OCI-LY7 (cell line): Measurements from ENCODE around the gene TJP2. TPM values are rescaled to one million over a fixed set of nuclear protein-coding genes. Genes with fewer than 3 reads are reported as not detected.

Experiments used
- BruUV-seq: library from RNA; stranded (reverse); fragments of 400-500 nt; replicated peaks from 2 replicates; lab custom pipeline; 2021; lab: Mats Ljungman, UMichigan
- CTCF ChIA-PET: fragments of 300-600 bp; sonication (Branson Sonifier 250); formaldehyde crosslinking; loops from one replicate; lab custom pipeline; 2022; ENCODE audit warnings: antibody characterized with exemption; ENCODE audit not compliant: unreplicated experiment; lab: Charles Lee
- POLR2A ChIA-PET: fragments of 300-600 bp; sonication (Branson Sonifier 250); formaldehyde crosslinking; loops from one replicate; lab custom pipeline; 2022; ENCODE audit warnings: antibody characterized with exemption; lab: Charles Lee
- DNase-seq: peaks from one replicate; pipeline ENCODE4 v3.0.0-alpha.2; 2015; ENCODE audit warnings: low spot score
- H2AFZ ChIP-seq: fragments of 200-600 bp; sonication (generic), shearing (Covaris generic); 2 replicates; pipeline ENCODE4 v1.6.1; 2014; ENCODE audit warnings: mild to moderate bottlenecking, antibody characterized with exemption, low read length, moderate library complexity
- H3K27ac ChIP-seq: fragments of 200-600 bp; sonication (generic); 2 replicates; pipeline ENCODE4 v1.5.1; 2014; ENCODE audit warnings: mixed run types, low read depth, mild to moderate bottlenecking, moderate library complexity, low read length, inconsistent platforms; ENCODE audit not compliant: poor library complexity, severe bottlenecking
- H3K36me3 ChIP-seq: fragments of 200-600 bp; sonication (generic); 2 replicates; pipeline ENCODE4 v1.6.1; 2014; ENCODE audit warnings: mild to moderate bottlenecking, antibody characterized with exemption, low read length, moderate library complexity, mixed read lengths; ENCODE audit not compliant: insufficient read depth
- H3K4me1 ChIP-seq: fragments of 200-600 bp; sonication (generic); 2 replicates; pipeline ENCODE4 v1.5.1; 2014; ENCODE audit warnings: mild to moderate bottlenecking, low read length; ENCODE audit not compliant: insufficient read depth, poor library complexity, severe bottlenecking
- H3K4me2 ChIP-seq: fragments of 200-600 bp; sonication (generic); 2 replicates; pipeline ENCODE4 v1.6.1; 2014; ENCODE audit warnings: mild to moderate bottlenecking, low read length
- H3K4me3 ChIP-seq: fragments of 200-600 bp; sonication (generic); 2 replicates; pipeline ENCODE4 v1.5.1; 2014; ENCODE audit warnings: mild to moderate bottlenecking, low read depth, low read length; ENCODE audit not compliant: poor library complexity, severe bottlenecking
- H3K79me2 ChIP-seq: fragments of 200-600 bp; sonication (generic); 2 replicates; pipeline ENCODE4 v1.6.1; 2016; ENCODE audit warnings: low read depth, mild to moderate bottlenecking, low read length, moderate library complexity, mixed read lengths; ENCODE audit not compliant: insufficient read depth
- H3K9me2 ChIP-seq: fragments of 200-600 bp; sonication (generic); 2 replicates; pipeline ENCODE4 v1.6.1; 2016; ENCODE audit warnings: mild to moderate bottlenecking, low read length, mixed read lengths; ENCODE audit not compliant: insufficient read depth
- H3K9me3 ChIP-seq: fragments of 200-600 bp; sonication (generic); 2 replicates; pipeline ENCODE4 v1.6.1; 2014; ENCODE audit warnings: mild to moderate bottlenecking, mixed run types, low read length, mixed read lengths
- H4K20me1 ChIP-seq: fragments of 200-600 bp; sonication (generic); 2 replicates; pipeline ENCODE4 v1.6.1; 2014; ENCODE audit warnings: mild to moderate bottlenecking, antibody characterized with exemption, low read length, moderate library complexity, mixed read lengths; ENCODE audit not compliant: insufficient read depth
- EZH2phosphoT487 ChIP-seq: fragments of 200-600 bp; sonication (generic); IDR thresholded peaks from 2 replicates; pipeline ENCODE4 v1.6.1; 2018; ENCODE audit warnings: low read depth, borderline replicate concordance, mild to moderate bottlenecking, mixed run types, antibody characterized with exemption, low read length, moderate library complexity, mixed read lengths
- intact Hi-C: fragments of 100-400 bp; cut with micrococcal nuclease; formaldehyde crosslinking; loops from one replicate; pipeline ENCODE4 v1.10.0; 2022; ENCODE audit not compliant: unreplicated experiment
- total RNA-seq, 2 experiments: library from RNA; depleted of rRNA in 1 of 2; stranded (reverse); fragments of >200 nt in 1 of 2; shearing (Covaris generic) in 1 of 2; gene quantifications; 2 replicates each; pipeline ENCODE4 v1.2.3, GENCODE V29; 2014 to 2022
- TF ChIP-seq, protein P1 (sequence below): fragments of 200-600 bp; sonication (generic); conservative IDR thresholded peaks from 2 replicates; pipeline ENCODE4 v1.5.1; 2014; ENCODE audit warnings: mild to moderate bottlenecking, antibody characterized with exemption, low read length, moderate library complexity, mixed read lengths

Gene TJP2
- total RNA-seq, 2 experiments from 2014 or later = 15.1 to 18.0 TPM

DNA sequence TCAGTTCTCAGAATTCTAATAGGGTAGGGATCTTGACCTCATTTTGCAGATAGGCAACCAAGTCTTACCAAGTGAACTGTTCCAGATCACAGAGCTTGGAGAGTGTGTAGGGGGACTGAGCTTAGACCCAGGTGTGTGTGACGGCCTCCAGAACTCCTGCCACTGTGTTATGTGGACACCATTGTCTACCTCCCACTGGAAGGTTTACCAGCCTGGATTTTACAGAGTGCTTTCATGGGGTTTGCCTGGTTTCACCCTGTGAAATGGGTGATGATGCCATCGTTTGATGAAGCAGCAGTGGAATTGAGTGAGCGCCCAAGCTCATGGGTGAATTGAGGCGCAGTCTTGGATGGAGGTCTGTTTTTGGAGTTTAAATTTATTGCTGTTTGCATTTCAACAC is 23.6 kb downstream of the TJP2 start:
- intact Hi-C loops = no loop called here
- no peak for DNase-seq
- TF ChIP-seq, protein P1, sequence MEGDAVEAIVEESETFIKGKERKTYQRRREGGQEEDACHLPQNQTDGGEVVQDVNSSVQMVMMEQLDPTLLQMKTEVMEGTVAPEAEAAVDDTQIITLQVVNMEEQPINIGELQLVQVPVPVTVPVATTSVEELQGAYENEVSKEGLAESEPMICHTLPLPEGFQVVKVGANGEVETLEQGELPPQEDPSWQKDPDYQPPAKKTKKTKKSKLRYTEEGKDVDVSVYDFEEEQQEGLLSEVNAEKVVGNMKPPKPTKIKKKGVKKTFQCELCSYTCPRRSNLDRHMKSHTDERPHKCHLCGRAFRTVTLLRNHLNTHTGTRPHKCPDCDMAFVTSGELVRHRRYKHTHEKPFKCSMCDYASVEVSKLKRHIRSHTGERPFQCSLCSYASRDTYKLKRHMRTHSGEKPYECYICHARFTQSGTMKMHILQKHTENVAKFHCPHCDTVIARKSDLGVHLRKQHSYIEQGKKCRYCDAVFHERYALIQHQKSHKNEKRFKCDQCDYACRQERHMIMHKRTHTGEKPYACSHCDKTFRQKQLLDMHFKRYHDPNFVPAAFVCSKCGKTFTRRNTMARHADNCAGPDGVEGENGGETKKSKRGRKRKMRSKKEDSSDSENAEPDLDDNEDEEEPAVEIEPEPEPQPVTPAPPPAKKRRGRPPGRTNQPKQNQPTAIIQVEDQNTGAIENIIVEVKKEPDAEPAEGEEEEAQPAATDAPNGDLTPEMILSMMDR = no peak
- TF ChIP-seq EZH2phosphoT487 = no peak
- ChIA-PET CTCF (no interaction called here), POLR2A (no interaction called here)
- H4K20me1 ChIP-seq = no peaks in the 10 kb centered on the region
- peaks cover 28% of the 10 kb centered on the region for H3K4me1 ChIP-seq
- no TSS peak for BruUV-seq
- H3K4me2 ChIP-seq = no peak overlapping the region
- H3K79me2 ChIP-seq = no peaks in the 10 kb centered on the region
- no peak overlapping the region for H3K4me3 ChIP-seq
- no peaks in the 10 kb centered on the region for H3K36me3 ChIP-seq
- H3K9me3 ChIP-seq = no peaks in the 10 kb centered on the region
- no peak overlapping the region for H2AFZ ChIP-seq
- no peaks in the 10 kb centered on the region for H3K9me2 ChIP-seq
- H3K27ac ChIP-seq = no peak overlapping the region

- DNase-seq = no peak
- intact Hi-C loops = no loop called here
- TF ChIP-seq, protein P1 = no peak
- TF ChIP-seq EZH2phosphoT487 = no peak
- H3K4me1 ChIP-seq = peaks cover 18% of the 10 kb centered on the region
- H3K4me2 ChIP-seq = no peak overlapping the region
- no peaks in the 10 kb centered on the region for H4K20me1 ChIP-seq
- ChIA-PET CTCF (no interaction called here), POLR2A (no interaction called here)
- no TSS peak for BruUV-seq
- no peaks in the 10 kb centered on the region for H3K79me2 ChIP-seq
- no peak overlapping the region for H2AFZ ChIP-seq
- no peaks in the 10 kb centered on the region for H3K9me3 ChIP-seq
- no peaks in the 10 kb centered on the region for H3K36me3 ChIP-seq
- no peak overlapping the region for H3K27ac ChIP-seq
- H3K9me2 ChIP-seq = no peaks in the 10 kb centered on the region
- H3K4me3 ChIP-seq = no peak overlapping the region
These were observed 24.6 kb downstream of the TJP2 start for GRCh38 chr9:69198521-69199220.

DNA sequence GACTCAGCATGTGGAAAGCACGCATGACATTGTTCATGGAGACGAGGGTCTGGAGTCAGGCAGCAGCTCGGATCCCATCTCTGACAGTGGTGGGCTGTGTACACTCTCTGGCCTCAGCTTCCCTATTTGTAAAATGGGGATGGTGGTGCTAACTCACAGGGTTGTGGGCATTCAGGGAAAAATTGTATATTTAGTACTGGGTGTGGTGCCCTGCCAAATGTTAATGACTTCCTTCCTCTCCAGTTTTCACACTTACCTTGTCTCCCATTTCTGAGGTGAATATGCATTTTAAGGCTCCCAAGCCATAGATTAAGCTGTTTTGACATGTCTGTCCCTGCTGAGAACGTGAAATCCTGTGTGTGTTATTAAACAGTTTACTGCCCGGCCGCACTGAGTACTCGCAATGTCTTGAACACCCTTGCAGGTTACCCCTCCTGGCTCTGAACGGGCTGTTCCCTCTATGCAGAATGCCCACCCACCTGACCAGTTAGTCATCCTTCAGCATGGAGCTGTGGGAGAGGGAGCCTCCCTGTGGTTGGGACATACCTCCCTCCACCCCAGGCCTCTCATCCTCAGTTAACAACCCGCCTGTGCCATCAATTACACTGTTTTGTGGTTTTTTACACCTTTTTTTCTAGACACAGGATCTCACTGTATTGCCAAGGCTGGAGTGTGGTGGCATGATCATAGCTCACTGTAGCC is 25.8 kb downstream of the TJP2 start:
- intact Hi-C loops = no loop called here
- Histone ChIP-seq H3K4me2 (no peak overlapping the region), H3K27ac (no peak overlapping the region), H3K36me3 (no peaks in the 10 kb centered on the region), H3K79me2 (no peaks in the 10 kb centered on the region), H2AFZ (no peak overlapping the region), H4K20me1 (no peaks in the 10 kb centered on the region), H3K4me3 (no peak overlapping the region), H3K9me3 (no peaks in the 10 kb centered on the region), H3K4me1 (peaks cover 6% of the 10 kb centered on the region), H3K9me2 (no peaks in the 10 kb centered on the region)
- DNase-seq = no peak
- no TSS peak for BruUV-seq
- TF ChIP-seq, protein P1 = no peak
- TF ChIP-seq EZH2phosphoT487 = no peak
- ChIA-PET CTCF (no interaction called here), POLR2A (interaction anchor here (1.1 to 1.3 kb wide), 2 partner anchors 13 to 18 kb away, joined by 3 to 4 read pairs; no protein-coding TSS in a partner anchor)
